HepG2 (cell line): Measurements from ENCODE around the gene CGB3. TPM values are rescaled to one million over a fixed set of nuclear protein-coding genes. Genes with fewer than 3 reads are reported as not detected.
A peak's percentile ranks its signal among the peaks of the same experiment; 100 is the strongest.

Experiments used
- ADNP ChIP-seq: sonication (generic); formaldehyde crosslinking; IDR thresholded peaks from 2 replicates; pipeline ENCODE4 v1.4.0; 2020; ENCODE audit warnings: missing genetic modification reagents
- ATF1 ChIP-seq: IDR thresholded peaks from 2 replicates; pipeline ENCODE4 v1.6.1; 2016; ENCODE audit warnings: mild to moderate bottlenecking, control low read depth
- CBX1 ChIP-seq: IDR thresholded peaks from one replicate; pipeline ENCODE4 v1.6.1; 2016; ENCODE audit warnings: antibody characterized with exemption, low read depth
- CBX5 ChIP-seq: sonication (generic); formaldehyde crosslinking; IDR thresholded peaks from 2 replicates; pipeline ENCODE4 v1.4.0; 2020; ENCODE audit warnings: missing genetic modification reagents, borderline replicate concordance
- CENPBD1 ChIP-seq: sonication (generic); formaldehyde crosslinking; IDR thresholded peaks from 2 replicates; pipeline ENCODE4 v1.8.0; 2022; ENCODE audit warnings: missing genetic modification reagents, low read depth, mild to moderate bottlenecking, borderline replicate concordance
- HNRNPLL ChIP-seq: fragments of 200-400 bp; formaldehyde crosslinking; IDR thresholded peaks from 2 replicates; pipeline ENCODE4 v1.6.1; 2017; ENCODE audit warnings: mild to moderate bottlenecking, low read depth, low read length; ENCODE audit not compliant: poor library complexity, severe bottlenecking
- IKZF4 ChIP-seq: sonication (generic); formaldehyde crosslinking; IDR thresholded peaks from 2 replicates; pipeline ENCODE4 v1.5.1; 2020; ENCODE audit warnings: borderline replicate concordance, mild to moderate bottlenecking, low read depth, missing genetic modification reagents; ENCODE audit errors: not compliant biosample characterization
- KLF12 ChIP-seq: sonication (generic); formaldehyde crosslinking; IDR thresholded peaks from 2 replicates; pipeline ENCODE4 v1.4.0; 2020; ENCODE audit warnings: missing genetic modification reagents, borderline replicate concordance
- MEIS1 ChIP-seq: sonication (generic); formaldehyde crosslinking; IDR thresholded peaks from 2 replicates; pipeline ENCODE4 v1.9.0; 2021; ENCODE audit warnings: mild to moderate bottlenecking, missing genetic modification reagents, moderate library complexity, borderline replicate concordance
- NFE2 ChIP-seq: sonication (generic); formaldehyde crosslinking; IDR thresholded peaks from 2 replicates; pipeline ENCODE4 v1.4.0; 2020; ENCODE audit warnings: missing genetic modification reagents
- PCBP1 ChIP-seq: fragments of 200-400 bp; formaldehyde crosslinking; IDR thresholded peaks from 2 replicates; pipeline ENCODE4 v1.6.1; 2017; ENCODE audit warnings: mild to moderate bottlenecking, low read depth, low read length, borderline replicate concordance
- RFXANK ChIP-seq: IDR thresholded peaks from 2 replicates; pipeline ENCODE4 v1.6.1; 2016
- RXRB ChIP-seq: IDR thresholded peaks from 2 replicates; pipeline ENCODE4 v1.6.1; 2016; ENCODE audit warnings: borderline replicate concordance, missing genetic modification reagents, missing compliant biosample characterization
- TGIF2 ChIP-seq: IDR thresholded peaks from 2 replicates; pipeline ENCODE4 v1.6.1; 2016; ENCODE audit warnings: control low read depth, missing compliant biosample characterization
- U2AF2 ChIP-seq: fragments of 200-400 bp; formaldehyde crosslinking; IDR thresholded peaks from 2 replicates; pipeline ENCODE4 v1.6.1; 2017; ENCODE audit warnings: low read depth, mild to moderate bottlenecking, low read length
- ZNF224 ChIP-seq: sonication (generic); formaldehyde crosslinking; IDR thresholded peaks from 2 replicates; pipeline ENCODE4 v1.5.0; 2020; ENCODE audit warnings: mild to moderate bottlenecking, missing genetic modification reagents
- ZNF317 ChIP-seq: sonication (generic); formaldehyde crosslinking; IDR thresholded peaks from 2 replicates; pipeline ENCODE4 v1.5.0; 2020; ENCODE audit warnings: mild to moderate bottlenecking, missing genetic modification reagents
- ZNF446 ChIP-seq: sonication (generic); formaldehyde crosslinking; IDR thresholded peaks from 2 replicates; pipeline ENCODE4 v1.5.0; 2020; ENCODE audit warnings: mild to moderate bottlenecking, missing genetic modification reagents
- ZNF547 ChIP-seq: sonication (generic); formaldehyde crosslinking; IDR thresholded peaks from 2 replicates; pipeline ENCODE4 v1.5.1; 2020; ENCODE audit warnings: mild to moderate bottlenecking, missing genetic modification reagents
- ZNF570 ChIP-seq: sonication (generic); formaldehyde crosslinking; IDR thresholded peaks from 2 replicates; pipeline ENCODE4 v1.4.0; 2020; ENCODE audit warnings: mild to moderate bottlenecking, missing genetic modification reagents, borderline replicate concordance
- ZNF597 ChIP-seq: sonication (generic); formaldehyde crosslinking; IDR thresholded peaks from 2 replicates; pipeline ENCODE4 v1.5.0; 2020; ENCODE audit warnings: missing genetic modification reagents
- ZNF776 ChIP-seq: sonication (generic); formaldehyde crosslinking; IDR thresholded peaks from 2 replicates; pipeline ENCODE4 v1.4.0; 2020; ENCODE audit warnings: mild to moderate bottlenecking, missing genetic modification reagents
- ZNF780A ChIP-seq: sonication (generic); formaldehyde crosslinking; IDR thresholded peaks from 2 replicates; pipeline ENCODE4 v1.8.0; 2022; ENCODE audit warnings: mild to moderate bottlenecking, missing genetic modification reagents, moderate library complexity
- ZNF788 ChIP-seq: sonication (generic); formaldehyde crosslinking; IDR thresholded peaks from 2 replicates; pipeline ENCODE4 v1.5.0; 2020; ENCODE audit warnings: mild to moderate bottlenecking, missing genetic modification reagents, borderline replicate concordance
- ZNF83 ChIP-seq: sonication (generic); formaldehyde crosslinking; IDR thresholded peaks from 2 replicates; pipeline ENCODE4 v1.4.0; 2020; ENCODE audit warnings: missing genetic modification reagents, mild to moderate bottlenecking, borderline replicate concordance
- ZNF841 ChIP-seq: sonication (generic); formaldehyde crosslinking; IDR thresholded peaks from 2 replicates; pipeline ENCODE4 v1.8.1; 2023; ENCODE audit warnings: missing genetic modification reagents, borderline replicate concordance
- ZSCAN31 ChIP-seq: sonication (generic); formaldehyde crosslinking; IDR thresholded peaks from 2 replicates; pipeline ENCODE4 v1.5.0; 2020; ENCODE audit warnings: low read depth, mild to moderate bottlenecking, missing genetic modification reagents
- ZSCAN9 ChIP-seq: IDR thresholded peaks from 2 replicates; pipeline ENCODE4 v1.6.1; 2016; ENCODE audit warnings: borderline replicate concordance
- polyA plus RNA-seq, 8 experiments: library from polyadenylated mRNA; depleted of rRNA in 3 of 8; stranded (reverse) in 7 of 8; unstranded in 1 of 8; fragments of >200 nt; fragmentation: Illumina TruSeq in 4 of 8; extraction: Trizol in 4 of 8; gene quantifications; 2 replicates each; pipeline versions ENCODE4 v1.2.1 to v1.2.3, GENCODE V29; 2011 to 2016; ENCODE audit warnings: low read depth in 4 of 8, missing spikeins in 1 of 8, mixed read lengths in 1 of 8; ENCODE audit not compliant: insufficient read depth in 1 of 8
- total RNA-seq, 5 experiments: library from RNA; depleted of rRNA; stranded (reverse); fragments of >200 nt; fragmentation: Illumina TruSeq; extraction: Trizol; gene quantifications; 2 replicates each; pipeline ENCODE4 v1.2.3, GENCODE V29; 2016; ENCODE audit warnings: low read depth in 1 of 5
- TF ChIP-seq, protein P1 (sequence below): sonication (generic); formaldehyde crosslinking; IDR thresholded peaks from 2 replicates; pipeline ENCODE4 v1.4.0; 2020; ENCODE audit warnings: mild to moderate bottlenecking, missing genetic modification reagents

CGB3 gene
- total and polyA plus RNA-seq, 2 of the 13 experiments (the other 11 are each of a cell fraction or from before 2014, with no cell fraction given), result not detected

- TF ChIP-seq RFXANK (CRISPR knock-in tag), result peak; percentile 56; the same call in 1 of the 2 replicates
- no peak for TF ChIP-seq CENPBD1
- TF ChIP-seq IKZF4 (CRISPR knock-in tag), result no peak
- TF ChIP-seq ZNF547 (CRISPR knock-in tag), result peak; percentile 27; the same call in 1 of the 2 replicates
- 0 out of 2 replicates have a peak, but pooled peaks have one; percentile 26 for TF ChIP-seq MEIS1
- no peak for TF ChIP-seq ZSCAN31
- TF ChIP-seq RXRB (CRISPR knock-in tag), result no peak; the same call in 1 of the 2 replicates
- TF ChIP-seq ZNF788 (CRISPR knock-in tag), result 0 out of 2 replicates have a peak, but pooled peaks have one; percentile 21
- TF ChIP-seq ATF1 (CRISPR knock-in tag), result peak; percentile 84
- TF ChIP-seq ZNF446 (CRISPR knock-in tag), result no peak; the same call in 1 of the 2 replicates
- no peak for TF ChIP-seq ZNF570
- peak; percentile 70 for TF ChIP-seq TGIF2
- peak; percentile 43; the same call in 1 of the 2 replicates for TF ChIP-seq CBX5 (CRISPR knock-in tag)
- TF ChIP-seq ZNF776 (CRISPR knock-in tag), result no peak
- TF ChIP-seq ZNF597 (CRISPR knock-in tag), result no peak
- no peak for TF ChIP-seq ZNF780A (CRISPR knock-in tag)
- no peak for TF ChIP-seq U2AF2
- TF ChIP-seq, protein P1, sequence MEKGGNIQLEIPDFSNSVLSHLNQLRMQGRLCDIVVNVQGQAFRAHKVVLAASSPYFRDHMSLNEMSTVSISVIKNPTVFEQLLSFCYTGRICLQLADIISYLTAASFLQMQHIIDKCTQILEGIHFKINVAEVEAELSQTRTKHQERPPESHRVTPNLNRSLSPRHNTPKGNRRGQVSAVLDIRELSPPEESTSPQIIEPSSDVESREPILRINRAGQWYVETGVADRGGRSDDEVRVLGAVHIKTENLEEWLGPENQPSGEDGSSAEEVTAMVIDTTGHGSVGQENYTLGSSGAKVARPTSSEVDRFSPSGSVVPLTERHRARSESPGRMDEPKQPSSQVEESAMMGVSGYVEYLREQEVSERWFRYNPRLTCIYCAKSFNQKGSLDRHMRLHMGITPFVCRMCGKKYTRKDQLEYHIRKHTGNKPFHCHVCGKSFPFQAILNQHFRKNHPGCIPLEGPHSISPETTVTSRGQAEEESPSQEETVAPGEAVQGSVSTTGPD (CRISPR knock-in tag), result no peak
- TF ChIP-seq NFE2 (CRISPR knock-in tag), result no peak
- TF ChIP-seq ZSCAN9 (CRISPR knock-in tag), result peak; percentile 51
- peak; percentile 80 for TF ChIP-seq HNRNPLL
- TF ChIP-seq CBX1, result peak; percentile 81
- TF ChIP-seq ADNP (CRISPR knock-in tag), result no peak
- TF ChIP-seq PCBP1, result 0 out of 2 replicates have a peak, but pooled peaks have one; percentile 42
- TF ChIP-seq ZNF224, result 0 out of 2 replicates have a peak, but pooled peaks have one; percentile 79
- TF ChIP-seq ZNF841 (CRISPR knock-in tag), result no peak
- no peak for TF ChIP-seq ZNF317 (CRISPR knock-in tag)
- TF ChIP-seq KLF12 (CRISPR knock-in tag), result no peak
- no peak for TF ChIP-seq ZNF83 (CRISPR knock-in tag)
Observed at GRCh38 chr19:48993175-48994034, 30.7 kb downstream of the CGB3 start, which contains the start of the genes GYS1 and RUVBL2 (continued).
